EL (cell line): ENCODE measurements around the gene THADA.

ENCODE experiments used
- DNase-seq: peaks from one replicate; pipeline ENCODE4 v3.0.0-alpha.2; 2016

The THADA gene

DNA sequence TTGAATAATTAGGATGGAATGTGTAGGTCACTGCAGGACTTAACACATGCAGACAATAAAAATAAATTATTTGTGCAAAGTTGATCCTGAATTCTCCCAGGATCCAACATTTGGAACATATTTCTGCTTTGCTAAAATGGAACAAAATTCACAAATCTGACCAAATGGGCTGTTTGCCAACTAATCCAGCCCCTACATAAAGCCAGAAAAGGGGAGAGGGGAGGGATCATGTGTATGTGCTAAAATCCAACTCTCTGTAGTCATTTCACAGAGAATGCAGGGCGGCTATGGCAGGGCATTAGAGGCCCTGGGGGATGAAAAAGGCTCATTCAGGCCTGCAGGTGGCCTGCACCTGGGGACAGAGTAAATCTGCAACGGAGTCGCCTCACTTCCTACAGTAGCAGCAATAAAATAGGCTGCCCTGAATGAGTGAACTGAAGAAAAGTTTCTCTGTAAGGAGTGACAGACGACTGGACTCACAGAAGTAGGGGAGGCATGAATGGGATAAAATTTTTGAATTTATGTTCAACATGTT, 365.4 kb downstream of the THADA start:
- DNase-seq, result no peak

- no peak for DNase-seq
Measured at GRCh38 chr2:43228756-43229659, 366.8 kb downstream of the THADA start.

GRCh38 chr2:43228321-43228751, 367.5 kb downstream of the THADA start:
- DNase-seq, result no peak

DNA sequence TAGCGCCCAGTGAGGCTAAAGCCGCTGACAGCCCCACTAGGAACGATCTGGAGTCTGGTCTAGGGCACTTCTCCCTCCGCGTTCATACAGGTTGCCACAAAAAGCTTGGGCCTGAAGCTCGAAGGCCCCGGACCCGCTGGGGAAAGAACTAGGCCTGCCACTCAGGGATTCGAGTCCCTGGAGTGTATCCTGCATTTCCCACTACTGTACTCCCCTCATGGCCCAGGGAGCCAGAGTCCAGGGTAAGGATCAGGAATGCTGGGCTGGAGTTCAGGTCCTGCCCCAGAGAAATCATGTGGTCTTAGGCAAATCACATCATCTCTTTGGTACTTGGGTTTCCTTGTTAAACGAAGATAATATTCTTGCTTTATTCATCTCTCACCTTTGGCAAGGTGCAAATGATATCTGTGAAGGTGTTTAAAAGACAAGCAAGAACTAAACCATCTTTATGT, 368.0 kb downstream of the THADA start:
- no peak for DNase-seq

- DNase-seq, result peak; percentile 77
Measured at GRCh38 chr2:43226955-43227829, 368.6 kb downstream of the THADA start.

- DNase-seq, result peak; percentile 95
Measured at GRCh38 chr2:43226558-43226954, 369.3 kb downstream of the THADA start, which contains the start of gene ZFP36L2. ZFP36L2 (minus strand) TSS chr2:43226606; CDS start chr2:43226315, 291 bp downstream.

GRCh38 chr2:43225788-43226557, 369.9 kb downstream of the THADA start:
- peak; percentile 61 for DNase-seq

DNA sequence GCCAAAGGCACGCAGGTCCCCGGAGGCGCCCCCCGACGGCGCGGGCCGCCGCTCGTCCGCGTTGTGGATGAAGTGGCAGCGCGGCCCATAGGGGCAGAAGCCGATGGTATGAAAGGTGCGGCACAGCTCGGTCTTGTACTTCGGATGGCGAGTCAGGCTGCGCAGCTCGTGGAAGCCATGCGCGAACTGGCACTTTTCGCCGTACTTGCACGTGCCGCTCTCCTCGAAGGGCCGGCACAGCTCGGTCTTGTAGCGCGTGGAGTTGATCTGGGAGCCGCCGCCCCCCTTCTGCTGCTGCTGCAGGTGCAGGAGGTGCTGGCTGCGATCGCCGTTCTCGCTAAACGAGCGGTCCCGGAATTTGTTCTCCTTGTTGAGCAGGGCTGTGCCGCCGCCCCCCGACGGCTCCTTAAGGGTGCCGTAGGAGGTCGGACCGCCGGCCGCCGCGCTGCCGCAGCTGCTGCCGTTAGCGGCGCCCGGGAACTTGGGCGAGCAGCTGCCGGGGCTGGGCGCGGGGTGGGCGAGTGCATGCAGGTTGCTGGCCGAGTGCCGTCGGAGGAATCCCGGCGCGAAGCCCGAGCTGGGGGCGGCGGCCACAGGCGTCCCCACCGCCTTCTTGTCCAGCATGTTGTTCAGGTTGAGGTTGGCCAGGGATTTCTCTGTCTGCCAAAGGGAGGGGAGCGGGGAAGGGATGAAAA, 370.6 kb downstream of the THADA start:
- DNase-seq, result peak; percentile 59

DNA sequence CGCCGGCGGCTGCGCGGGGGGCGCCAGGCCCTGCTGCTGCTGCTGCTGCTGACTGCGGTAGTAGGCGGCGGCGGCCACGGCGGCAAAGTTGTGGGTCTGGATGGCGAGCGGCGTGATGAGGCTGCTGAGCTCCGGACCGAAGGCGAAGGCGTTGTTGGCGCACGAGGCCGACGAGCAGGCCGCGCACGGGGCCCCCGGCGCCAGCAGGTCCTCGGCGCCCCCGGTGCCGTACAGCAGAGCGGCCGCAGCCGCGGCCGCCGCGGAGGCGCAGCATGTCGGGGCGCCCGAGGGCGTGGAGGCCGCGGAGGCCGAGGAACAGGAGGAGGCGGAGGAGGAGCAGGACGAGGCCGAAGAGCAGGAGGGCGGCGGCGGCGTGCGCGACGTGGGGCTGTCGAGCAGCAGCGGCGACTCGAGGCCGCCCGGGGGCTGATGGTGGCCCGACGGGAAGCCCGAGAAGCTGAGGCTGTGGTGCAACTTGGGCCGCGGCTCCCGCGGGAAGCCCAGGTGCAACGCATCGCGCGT, 371.2 kb downstream of the THADA start:
- peak; percentile 52 for DNase-seq

DNA sequence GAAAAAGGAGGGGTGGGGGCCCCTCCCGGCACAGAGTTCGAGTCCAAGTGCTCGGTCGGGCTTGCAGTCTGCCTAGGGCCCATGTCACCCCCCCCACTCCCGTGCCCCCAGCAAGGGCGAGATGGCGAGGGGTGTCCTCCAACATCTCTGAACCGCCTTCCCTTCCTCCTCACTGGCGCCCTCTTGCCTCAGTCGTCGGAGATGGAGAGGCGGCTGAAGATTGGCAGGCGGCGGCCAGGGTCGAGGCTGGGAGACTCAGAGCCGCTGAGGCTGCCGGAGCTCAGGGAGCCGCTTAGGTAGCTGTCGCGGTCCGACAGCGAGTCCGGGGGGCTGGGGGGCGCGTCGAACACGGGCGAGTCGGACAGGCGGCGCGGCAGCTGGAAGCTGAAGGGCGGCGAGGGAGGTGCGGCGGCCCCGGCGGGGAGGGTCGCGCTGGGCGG, 371.7 kb downstream of the THADA start:
- peak; percentile 78 for DNase-seq

GRCh38 chr2:43223521-43224001, 372.3 kb downstream of the THADA start:
- peak; percentile 52 for DNase-seq

DNA sequence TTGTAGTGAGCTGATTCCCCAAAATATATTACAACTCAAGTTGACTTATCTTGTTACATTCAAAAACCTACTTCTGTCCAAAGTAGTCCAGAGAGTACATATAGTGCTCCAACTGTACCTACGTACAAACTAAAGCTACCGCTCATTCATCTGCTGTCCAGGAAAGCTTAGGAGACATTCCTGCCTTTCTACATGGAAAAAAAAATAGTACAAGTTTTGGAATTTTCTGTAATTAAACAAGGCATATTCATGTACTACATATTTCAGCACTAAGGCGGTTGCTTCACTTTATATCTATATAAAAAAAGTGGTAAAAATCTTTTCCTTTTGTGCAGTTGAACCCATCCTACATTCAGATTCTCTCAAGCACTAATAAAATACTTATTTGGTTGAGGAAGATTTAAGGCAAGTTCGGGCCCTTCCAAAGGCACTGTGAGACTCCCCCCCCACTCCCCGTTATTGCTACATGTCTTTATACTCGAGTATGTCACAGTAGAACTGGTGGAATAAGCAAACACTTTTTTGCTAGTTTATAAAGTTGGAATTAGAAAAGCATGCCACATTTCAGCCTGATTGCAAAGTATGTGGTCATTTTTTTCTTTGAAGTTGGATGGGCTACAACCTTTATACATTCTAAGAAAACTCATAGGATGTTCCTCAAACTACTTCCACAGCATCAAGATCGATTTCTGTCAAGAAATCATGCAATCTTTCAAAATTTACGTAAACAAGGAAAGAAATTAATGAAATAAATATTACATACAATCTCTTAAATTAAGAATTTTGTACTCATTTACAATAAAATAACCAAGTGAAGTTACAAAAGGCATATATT, 373.1 kb downstream of the THADA start:
- DNase-seq, result peak; percentile 32

- peak; percentile 93 for DNase-seq
Measured at GRCh38 chr2:43221763-43222474, 373.9 kb downstream of the THADA start.

- peak; percentile 55 for DNase-seq
Measured at GRCh38 chr2:43221124-43221762, 374.6 kb downstream of the THADA start.

- DNase-seq, result no peak
Measured at GRCh38 chr2:43220760-43221123, 375.1 kb downstream of the THADA start.

DNA sequence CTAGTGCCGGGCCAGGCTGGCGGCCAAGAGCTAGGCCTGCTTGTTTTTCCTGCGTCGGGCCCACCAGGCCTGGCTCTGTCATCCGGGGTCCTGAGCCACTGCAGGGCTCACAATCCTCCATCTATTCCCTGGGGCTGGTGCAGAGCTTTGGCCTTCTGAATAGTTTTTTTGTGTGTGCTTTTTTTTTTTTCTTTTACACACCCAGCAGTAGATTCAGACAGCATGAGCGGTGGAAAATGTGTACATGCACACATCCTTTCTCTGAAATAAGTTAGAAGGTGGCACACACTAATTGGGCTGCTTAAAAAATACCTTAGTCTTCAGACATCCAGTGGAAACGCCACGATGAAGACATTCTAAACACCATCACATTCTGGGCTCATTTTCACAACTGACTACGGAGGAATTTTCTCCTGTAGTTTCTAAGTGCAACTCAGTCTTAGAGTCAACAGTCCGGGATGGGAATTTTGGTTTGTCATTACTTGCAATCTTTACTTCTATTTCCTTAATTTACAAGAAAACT, 375.5 kb downstream of the THADA start:
- DNase-seq, result no peak

DNA sequence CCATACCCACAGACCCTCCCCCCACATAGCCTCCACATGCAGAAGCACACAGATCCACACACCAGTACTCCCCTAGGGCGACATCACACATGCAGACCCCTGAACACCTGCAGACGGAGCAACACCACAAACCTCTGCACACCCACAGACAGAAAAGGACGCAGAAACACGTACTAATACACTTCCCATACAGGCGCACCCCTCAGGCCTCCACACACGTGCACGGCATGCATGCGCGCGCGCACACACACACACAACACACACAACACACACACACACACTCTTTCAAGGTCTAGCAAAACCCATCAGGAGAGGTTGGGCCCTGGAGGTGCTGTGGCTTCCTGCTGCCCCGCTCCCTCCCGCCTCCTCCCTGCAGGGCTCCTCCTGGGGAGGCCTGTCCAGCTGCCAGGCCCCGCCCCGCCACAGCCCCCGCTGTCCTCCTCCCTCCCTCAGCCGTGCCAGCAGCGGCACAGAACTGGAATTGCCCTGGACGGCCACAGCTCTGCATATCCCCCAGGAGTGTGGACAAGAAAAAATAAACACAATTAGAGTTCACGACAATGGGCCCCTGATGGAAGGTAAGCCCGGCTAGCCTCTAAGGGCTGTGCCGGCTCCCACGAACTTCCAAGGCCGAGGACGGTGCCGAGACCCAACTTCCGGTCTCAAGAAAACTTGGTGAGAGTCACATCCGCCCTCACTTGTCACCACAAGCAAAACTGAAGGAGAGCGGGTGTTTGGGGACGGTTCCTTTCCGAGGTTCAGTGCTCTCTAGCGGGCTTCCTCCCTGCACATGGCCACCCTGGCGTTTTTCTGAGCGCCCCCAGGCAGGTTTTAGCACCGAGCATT, 376.2 kb downstream of the THADA start:
- DNase-seq, result peak; percentile 86
